Measurements from ENCODE around the gene LRP2. TPM values are rescaled to one million over a fixed set of nuclear protein-coding genes. Genes with fewer than 3 reads are reported as not detected.

LRP2 gene
- total and polyA plus RNA-seq, 2 of the 4 experiments (the other 2 are of a cell fraction) = not detected

GRCh38 chr2:169363560-169364150, 1.3 kb upstream of the LRP2 start:
- peak overlapping the region; percentile 8; the same call in 1 of the 2 replicates for H3K4me3 ChIP-seq (ENCODE audit: insufficient read depth, low read depth, low read length)
- no peak overlapping the region for H4K8ac ChIP-seq (ENCODE audit: low read depth in 2 of 2, low read length in 2 of 2)
- no CpG with 5 or more reads among the region's 26 CpGs for WGBS, 2 experiments (ENCODE audit: extremely low coverage in 2 of 2, insufficient read length in 1 of 2)
- H3K23ac ChIP-seq (ENCODE audit: low read depth, low read length) = no peak overlapping the region
- ChIA-PET POLR2A (ENCODE audit: unreplicated experiment) (no interaction called here), CTCF (no interaction called here)
- peak overlapping the region; percentile 45 for H3K4me2 ChIP-seq (ENCODE audit: low read depth, low read length)
- H4K5ac ChIP-seq (ENCODE audit: low read depth, low read length) = no peak overlapping the region
- no peak for ATAC-seq (ENCODE audit: low read depth)
- H3K4ac ChIP-seq (ENCODE audit: low read depth, low read length) = no peak overlapping the region
- no peak overlapping the region for H3K56ac ChIP-seq (ENCODE audit: extremely low read depth, insufficient read depth, low read length)
- H2AFZ ChIP-seq (replicated peaks; ENCODE audit: low read length, poor library complexity) = peak overlapping the region; percentile 41
- no peaks in the 10 kb centered on the region for H3K79me1 ChIP-seq (ENCODE audit: low read depth in 1 of 2, low read length in 2 of 2)
- no TSS peak for BruUV-seq (replicated peaks)
- in situ Hi-C loops (cut with MboI; ENCODE audit: low sequenced_read_pairs) = no loop called here
- no peaks in the 10 kb centered on the region for H3K36me3 ChIP-seq (ENCODE audit: control insufficient read depth, insufficient read depth, low read length)
- H2BK5ac ChIP-seq (ENCODE audit: low read depth, low read length, poor library complexity, severe bottlenecking) = no peak overlapping the region
- no peak overlapping the region for H3K18ac ChIP-seq (ENCODE audit: low read depth, low read length)
- H2BK15ac ChIP-seq (ENCODE audit: low read depth, low read length) = no peak overlapping the region
- no peak overlapping the region for H2BK20ac ChIP-seq (ENCODE audit: low read depth, low read length)
- H3K27me3 ChIP-seq (ENCODE audit: control insufficient read depth, insufficient read depth, low read length) = peaks cover 37% of the 10 kb centered on the region
- no peak overlapping the region for H2AK5ac ChIP-seq (ENCODE audit: low read depth, low read length)
- DNase-seq = no peak
- H2AK9ac ChIP-seq (replicated peaks; ENCODE audit: low read depth, low read length, poor library complexity) = no peak overlapping the region
- H3K27ac ChIP-seq (ENCODE audit: insufficient read depth, low read length) = no peak overlapping the region
- no peaks in the 10 kb centered on the region for H3K9me3 ChIP-seq (ENCODE audit: control insufficient read depth, insufficient read depth, low read length)
- no peak overlapping the region for H2BK120ac ChIP-seq (ENCODE audit: low read depth, low read length)
- H3K9ac ChIP-seq (ENCODE audit: low read depth, low read length) = no peak overlapping the region
- TF ChIP-seq CHD1 (IDR thresholded peaks at IDR 0.05; ENCODE audit: low read depth, low read length) (no peak), BHLHE40 (IDR thresholded peaks at IDR 0.05; ENCODE audit: low read depth, low read length) (no peak), RFX5 (IDR thresholded peaks at IDR 0.05; ENCODE audit: low read depth, low read length) (no peak), ELK1 (IDR thresholded peaks at IDR 0.05; ENCODE audit: borderline replicate concordance, low read depth, low read length) (no peak), NFE2L2 (IDR thresholded peaks at IDR 0.05; ENCODE audit: low read depth, low read length) (no peak), CTCF (conservative IDR thresholded peaks at IDR 0.05; ENCODE audit: low read depth, low read length) (no peak), CEBPB (IDR thresholded peaks at IDR 0.05; ENCODE audit: low read depth, low read length) (no peak), MAFK (IDR thresholded peaks at IDR 0.05; ENCODE audit: low read depth, low read length) (no peak), MAZ (IDR thresholded peaks at IDR 0.05; ENCODE audit: borderline replicate concordance, low read depth, low read length) (no peak), POLR2A (IDR thresholded peaks at IDR 0.05; ENCODE audit: low read depth, low read length) (no peak), SMC3 (IDR thresholded peaks at IDR 0.05; ENCODE audit: low read depth, low read length) (no peak), RAD21 (IDR thresholded peaks at IDR 0.05; ENCODE audit: low read length) (no peak)
- no peak overlapping the region for H3K14ac ChIP-seq (replicated peaks; ENCODE audit: low read depth, low read length)
- intact Hi-C loops (cut with micrococcal nuclease) = no loop called here
- no peak overlapping the region for H4K91ac ChIP-seq (ENCODE audit: insufficient read depth, low read depth, low read length)
- dilution Hi-C loops (cut with HindIII; ENCODE audit: low sequenced_read_pairs, unreplicated experiment) = no loop called here
- peaks cover 3% of the 10 kb centered on the region; the same call in 1 of the 2 replicates for H3K9me1 ChIP-seq (ENCODE audit: insufficient read depth, low read length)
- peaks cover 5% of the 10 kb centered on the region; the same call in 1 of the 2 replicates for H3K4me1 ChIP-seq (ENCODE audit: control insufficient read depth, insufficient read depth, low read length)
- H4K20me1 ChIP-seq (ENCODE audit: insufficient read depth, low read length) = no peaks in the 10 kb centered on the region
